ENCODE measurements around the gene DCC. TPM values are rescaled to one million over a fixed set of nuclear protein-coding genes. Genes with fewer than 3 reads are reported as not detected.
A peak's percentile ranks its signal among the peaks of the same experiment; 100 is the strongest.

Gene DCC
- total RNA-seq, 1 donor from 2014 or later, result 14.7 TPM

- no peak overlapping the region for H3K4me3 Mint-ChIP-seq (ENCODE audit: unreplicated experiment)
- H3K27ac Mint-ChIP-seq (ENCODE audit: unreplicated experiment), result no peak overlapping the region
- no peaks in the 10 kb centered on the region for H3K9me3 Mint-ChIP-seq (ENCODE audit: unreplicated experiment)
- no peaks in the 10 kb centered on the region for H3K36me3 Mint-ChIP-seq (ENCODE audit: low read depth, unreplicated experiment)
- no peak for TF ChIP-seq CTCF (IDR thresholded peaks at IDR 0.05; ENCODE audit: unreplicated experiment)
- no peaks in the 10 kb centered on the region for H3K27me3 Mint-ChIP-seq (ENCODE audit: unreplicated experiment)
- no peaks in the 10 kb centered on the region for H3K4me1 Mint-ChIP-seq (ENCODE audit: unreplicated experiment)
- no peak for DNase-seq (ENCODE audit: low spot score)
Measured at GRCh38 chr18:53553030-53553429, 1213.0 kb downstream of the DCC start.

GRCh38 chr18:53556450-53556849, 1216.5 kb downstream of the DCC start:
- Mint-ChIP-seq H3K4me1 (ENCODE audit: unreplicated experiment) (no peaks in the 10 kb centered on the region), H3K9me3 (ENCODE audit: unreplicated experiment) (no peaks in the 10 kb centered on the region), H3K4me3 (ENCODE audit: unreplicated experiment) (no peak overlapping the region), H3K27me3 (ENCODE audit: unreplicated experiment) (no peaks in the 10 kb centered on the region), H3K36me3 (ENCODE audit: low read depth, unreplicated experiment) (no peaks in the 10 kb centered on the region), H3K27ac (ENCODE audit: unreplicated experiment) (no peak overlapping the region)
- no peak for DNase-seq (ENCODE audit: low spot score)
- TF ChIP-seq CTCF (IDR thresholded peaks at IDR 0.05; ENCODE audit: unreplicated experiment), result no peak

- no peak for TF ChIP-seq CTCF (IDR thresholded peaks at IDR 0.05; ENCODE audit: unreplicated experiment)
- Mint-ChIP-seq H3K27ac (ENCODE audit: unreplicated experiment) (no peak overlapping the region), H3K9me3 (ENCODE audit: unreplicated experiment) (no peaks in the 10 kb centered on the region), H3K4me1 (ENCODE audit: unreplicated experiment) (no peaks in the 10 kb centered on the region), H3K36me3 (ENCODE audit: low read depth, unreplicated experiment) (no peaks in the 10 kb centered on the region), H3K27me3 (ENCODE audit: unreplicated experiment) (no peaks in the 10 kb centered on the region), H3K4me3 (ENCODE audit: unreplicated experiment) (no peak overlapping the region)
- DNase-seq (ENCODE audit: low spot score), result no peak
Measured at GRCh38 chr18:53560546-53560945, 1220.5 kb downstream of the DCC start.

GRCh38 chr18:53566626-53567025, 1226.6 kb downstream of the DCC start:
- Mint-ChIP-seq H3K4me3 (ENCODE audit: unreplicated experiment) (no peak overlapping the region), H3K9me3 (ENCODE audit: unreplicated experiment) (no peaks in the 10 kb centered on the region), H3K36me3 (ENCODE audit: low read depth, unreplicated experiment) (no peaks in the 10 kb centered on the region), H3K27me3 (ENCODE audit: unreplicated experiment) (no peaks in the 10 kb centered on the region), H3K4me1 (ENCODE audit: unreplicated experiment) (no peaks in the 10 kb centered on the region), H3K27ac (ENCODE audit: unreplicated experiment) (no peak overlapping the region)
- TF ChIP-seq CTCF (IDR thresholded peaks at IDR 0.05; ENCODE audit: unreplicated experiment), result no peak
- no peak for DNase-seq (ENCODE audit: low spot score)

GRCh38 chr18:53567929-53568574, 1228.1 kb downstream of the DCC start:
- DNase-seq (ENCODE audit: low spot score), result peak; percentile 18
- H3K27ac Mint-ChIP-seq (ENCODE audit: unreplicated experiment), result no peak overlapping the region
- no peaks in the 10 kb centered on the region for H3K9me3 Mint-ChIP-seq (ENCODE audit: unreplicated experiment)
- peak; percentile 90 for TF ChIP-seq CTCF (IDR thresholded peaks at IDR 0.05; ENCODE audit: unreplicated experiment)
- no peak overlapping the region for H3K4me3 Mint-ChIP-seq (ENCODE audit: unreplicated experiment)
- H3K4me1 Mint-ChIP-seq (ENCODE audit: unreplicated experiment), result no peaks in the 10 kb centered on the region
- H3K36me3 Mint-ChIP-seq (ENCODE audit: low read depth, unreplicated experiment), result no peaks in the 10 kb centered on the region
- no peaks in the 10 kb centered on the region for H3K27me3 Mint-ChIP-seq (ENCODE audit: unreplicated experiment)

Small RNA genes lying within 50 kb of the gene (microRNA-seq; reads per million reads assigned to microRNA genes)
- gene MIR4528 (ENCODE audit: unreplicated experiment), result not detected

All from endothelial cell (in vitro differentiated cells).